SK-N-SH treated with all-trans-retinoic acid at 6 μM for 48 hours (cell line): ENCODE measurements around the gene C1orf159.
A peak's percentile ranks its signal among the peaks of the same experiment; 100 is the strongest.

Source experiments
- ATAC-seq: fragments of 200-7000 bp; cut with Tn5 transposase; 3 replicates; pipeline ENCODE4 v1.9.1; 2020; ENCODE audit warnings: mild to moderate bottlenecking, moderate library complexity
- ARNTL ChIP-seq: fragments of 450-650 bp; formaldehyde crosslinking; IDR thresholded peaks from 2 replicates; pipeline ENCODE4 v1.5.0; 2020; ENCODE audit warnings: low read depth, mild to moderate bottlenecking, moderate library complexity, borderline replicate concordance
- BACH2 ChIP-seq: fragments of 250-450 bp; sonication (Bioruptor Pico); IDR thresholded peaks from 2 replicates; pipeline ENCODE4 v1.9.0; 2021; ENCODE audit warnings: mild to moderate bottlenecking, borderline replicate concordance
- ESRRG ChIP-seq: fragments of 250-450 bp; sonication (Bioruptor Pico); IDR thresholded peaks from 2 replicates; pipeline ENCODE4 v1.6.1; 2021; ENCODE audit warnings: mild to moderate bottlenecking
- GLIS3 ChIP-seq: fragments of 250-450 bp; sonication (Bioruptor Pico); IDR thresholded peaks from 2 replicates; pipeline ENCODE4 v1.5.0; 2020; ENCODE audit warnings: mild to moderate bottlenecking, moderate library complexity
- OSR1 ChIP-seq: fragments of 250-450 bp; sonication (Bioruptor Pico); IDR thresholded peaks from 2 replicates; pipeline ENCODE4 v1.8.0; 2022; ENCODE audit warnings: moderate library complexity, mild to moderate bottlenecking, inconsistent platforms
- PPARA ChIP-seq: fragments of 250-450 bp; sonication (Bioruptor Pico); IDR thresholded peaks from 2 replicates; pipeline ENCODE4 v1.5.0; 2020; ENCODE audit warnings: mild to moderate bottlenecking, borderline replicate concordance
- RARB ChIP-seq: fragments of 250-450 bp; sonication (Bioruptor Pico); IDR thresholded peaks from 2 replicates; pipeline ENCODE4 v1.8.0; 2021; ENCODE audit warnings: mild to moderate bottlenecking, moderate library complexity
- TCF4 ChIP-seq: fragments of 250-450 bp; sonication (Bioruptor Pico); IDR thresholded peaks from 2 replicates; pipeline ENCODE4 v1.8.0; 2021; ENCODE audit warnings: mild to moderate bottlenecking, moderate library complexity, borderline replicate concordance
- TOX ChIP-seq: fragments of 250-450 bp; sonication (Bioruptor Pico); IDR thresholded peaks from 2 replicates; pipeline ENCODE4 v1.8.0; 2021; ENCODE audit warnings: mild to moderate bottlenecking, moderate library complexity, borderline replicate concordance
- ZC3H10 ChIP-seq: fragments of 250-450 bp; sonication (Bioruptor Pico); IDR thresholded peaks from 2 replicates; pipeline ENCODE4 v1.5.1; 2021; ENCODE audit warnings: mild to moderate bottlenecking, moderate library complexity
- ZNF565 ChIP-seq: fragments of 450-650 bp; formaldehyde crosslinking; conservative IDR thresholded peaks from 2 replicates; pipeline ENCODE4 v1.5.0; 2020; ENCODE audit warnings: low read depth, mild to moderate bottlenecking, moderate library complexity
- ZNF70 ChIP-seq: fragments of 450-650 bp; formaldehyde crosslinking; IDR thresholded peaks from 2 replicates; pipeline ENCODE4 v1.5.0; 2020; ENCODE audit warnings: mild to moderate bottlenecking, moderate library complexity
- ZNF8 ChIP-seq: fragments of 450-650 bp; formaldehyde crosslinking; IDR thresholded peaks from 2 replicates; pipeline ENCODE4 v1.5.0; 2020; ENCODE audit warnings: mild to moderate bottlenecking, moderate library complexity
- TF ChIP-seq, protein P1 (sequence below): fragments of 250-450 bp; sonication (Bioruptor Pico); IDR thresholded peaks from 2 replicates; pipeline ENCODE4 v1.5.0; 2020; ENCODE audit warnings: mild to moderate bottlenecking, moderate library complexity
- TF ChIP-seq, protein P2 (sequence below): fragments of 250-450 bp; sonication (Bioruptor Pico); IDR thresholded peaks from 2 replicates; pipeline ENCODE4 v1.5.1; 2020; ENCODE audit warnings: low read depth, mild to moderate bottlenecking, moderate library complexity
- TF ChIP-seq, protein P3 (sequence below): fragments of 250-450 bp; sonication (Bioruptor Pico); IDR thresholded peaks from 2 replicates; pipeline ENCODE4 v1.8.0; 2021; ENCODE audit warnings: low read depth, mild to moderate bottlenecking, moderate library complexity, borderline replicate concordance
- TF ChIP-seq, protein P4 (sequence below): fragments of 250-450 bp; sonication (Bioruptor Pico); IDR thresholded peaks from 2 replicates; pipeline ENCODE4 v1.8.0; 2020; ENCODE audit warnings: mild to moderate bottlenecking, moderate library complexity, borderline replicate concordance

C1orf159 gene

DNA sequence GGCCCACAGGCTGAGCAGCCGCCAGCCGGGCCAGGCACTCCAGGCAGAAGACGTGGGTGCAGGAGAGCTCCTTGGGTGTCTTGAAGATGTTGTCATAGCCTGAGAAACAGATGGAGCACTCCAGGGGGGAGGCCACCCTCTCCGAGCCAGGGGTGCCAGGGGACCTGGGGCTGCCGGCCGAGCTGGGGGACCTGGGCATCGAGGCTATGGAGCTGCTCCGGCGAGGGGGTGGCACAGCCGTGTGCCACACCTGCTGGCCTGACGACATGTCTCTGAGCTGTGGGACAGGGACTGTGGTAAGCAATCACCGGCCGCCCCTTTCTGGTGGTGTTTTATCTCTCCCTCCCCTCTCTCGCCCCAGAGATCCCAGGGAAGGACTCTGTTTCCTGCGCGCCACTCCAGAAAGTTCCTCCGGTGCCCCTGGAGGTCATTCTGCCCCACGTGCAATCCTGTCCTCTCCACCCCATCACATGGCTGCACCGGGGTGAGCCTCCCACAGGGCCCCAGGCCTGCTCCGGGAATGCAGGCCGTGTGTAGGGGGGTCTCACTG lies 43.5 kb downstream of the C1orf159 start (continued):
- TF ChIP-seq OSR1 (no peak), PPARA (CRISPR knock-in tag) (no peak), ZNF565 (no peak)

DNA sequence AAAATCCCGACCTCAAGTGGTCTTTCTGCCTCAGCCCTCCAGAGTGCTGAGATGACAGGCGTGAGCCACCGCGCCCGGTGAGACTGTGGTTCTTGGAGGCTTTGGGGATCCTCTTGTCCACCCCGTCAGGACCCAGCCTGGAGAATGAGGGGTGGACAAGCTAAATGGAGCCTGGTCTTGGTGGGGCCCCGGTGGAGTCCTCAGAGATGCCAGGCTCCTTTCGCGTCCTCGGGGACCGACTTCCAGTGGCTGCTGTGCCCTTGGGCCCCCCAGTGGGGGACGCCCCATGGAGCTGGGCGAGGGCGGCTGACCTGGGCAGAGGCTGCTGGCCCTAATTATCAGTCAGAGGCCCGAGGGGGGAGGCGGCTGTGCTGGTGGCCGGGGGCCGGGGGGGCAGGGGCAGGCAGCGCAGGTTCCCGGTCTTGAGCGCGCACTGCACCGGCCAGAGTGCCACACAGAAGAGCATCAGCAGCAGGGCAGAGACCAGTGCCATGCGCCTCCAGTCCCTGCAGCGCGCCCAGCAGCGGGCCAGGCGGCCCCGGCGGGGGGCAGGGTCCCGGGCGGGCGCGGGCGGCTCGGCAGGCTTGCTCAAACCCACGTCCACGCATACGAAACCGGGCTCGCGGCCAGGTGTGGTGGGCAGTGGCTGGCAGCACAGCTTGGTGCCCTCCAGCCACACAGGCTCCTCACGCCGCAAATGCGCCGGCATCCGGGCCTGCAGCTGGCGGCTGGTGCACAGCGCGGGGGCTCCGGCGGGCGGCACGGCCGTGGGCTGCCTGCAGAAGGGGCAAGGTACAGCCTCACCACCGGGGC lies 44.2 kb downstream of the C1orf159 start:
- no peak for TF ChIP-seq GLIS3 (CRISPR knock-in tag)
- TF ChIP-seq ZNF565, result no peak
- TF ChIP-seq OSR1, result no peak
- no peak for ATAC-seq

DNA sequence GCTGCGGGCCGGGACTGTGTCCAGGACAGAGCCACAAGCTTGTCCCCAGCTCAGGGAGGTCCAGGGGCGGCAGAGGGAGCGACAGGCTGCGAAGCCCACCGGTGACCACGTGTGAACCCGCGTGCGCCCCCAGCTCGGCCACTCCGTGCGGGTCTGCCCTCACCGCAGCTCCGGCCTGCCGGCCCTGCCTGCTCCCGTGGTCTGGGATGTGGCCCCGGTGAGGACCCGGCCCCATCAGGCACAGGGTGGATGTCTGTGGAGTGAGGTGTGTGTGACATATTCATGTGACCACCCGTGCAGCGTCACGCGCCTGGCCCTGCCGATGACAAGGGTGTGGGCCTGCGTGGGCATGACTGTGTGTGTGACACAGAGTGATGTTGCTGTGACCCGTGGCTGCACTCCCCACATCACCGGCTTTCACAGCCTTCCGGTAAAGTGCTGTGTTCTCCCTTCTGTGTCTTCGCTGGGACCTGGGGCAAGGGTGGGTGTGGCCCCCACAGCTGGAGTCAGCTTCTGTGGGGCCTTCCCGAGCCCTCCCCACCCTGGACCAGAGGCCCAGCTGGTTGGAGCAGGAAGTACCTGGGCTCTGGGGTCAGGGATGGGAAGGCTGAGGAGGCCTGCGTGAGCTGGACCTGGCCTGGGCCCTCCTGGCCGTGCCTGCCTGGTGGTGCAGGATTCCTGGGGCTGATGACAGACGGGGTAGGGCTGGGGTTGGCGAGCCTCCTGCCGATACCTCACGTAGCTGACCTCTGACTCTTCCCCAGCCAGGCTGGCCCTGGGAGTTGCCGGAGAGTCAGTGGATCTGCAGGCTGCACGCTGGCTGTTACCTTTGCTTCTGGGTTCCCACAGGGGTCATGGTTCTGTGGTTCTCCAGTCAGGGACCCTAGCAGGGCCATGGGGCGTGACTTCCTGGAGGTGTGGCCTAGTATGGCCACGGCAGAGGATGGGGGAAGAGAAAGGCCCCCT lies 45.9 kb downstream of the C1orf159 start:
- TF ChIP-seq, protein P1, sequence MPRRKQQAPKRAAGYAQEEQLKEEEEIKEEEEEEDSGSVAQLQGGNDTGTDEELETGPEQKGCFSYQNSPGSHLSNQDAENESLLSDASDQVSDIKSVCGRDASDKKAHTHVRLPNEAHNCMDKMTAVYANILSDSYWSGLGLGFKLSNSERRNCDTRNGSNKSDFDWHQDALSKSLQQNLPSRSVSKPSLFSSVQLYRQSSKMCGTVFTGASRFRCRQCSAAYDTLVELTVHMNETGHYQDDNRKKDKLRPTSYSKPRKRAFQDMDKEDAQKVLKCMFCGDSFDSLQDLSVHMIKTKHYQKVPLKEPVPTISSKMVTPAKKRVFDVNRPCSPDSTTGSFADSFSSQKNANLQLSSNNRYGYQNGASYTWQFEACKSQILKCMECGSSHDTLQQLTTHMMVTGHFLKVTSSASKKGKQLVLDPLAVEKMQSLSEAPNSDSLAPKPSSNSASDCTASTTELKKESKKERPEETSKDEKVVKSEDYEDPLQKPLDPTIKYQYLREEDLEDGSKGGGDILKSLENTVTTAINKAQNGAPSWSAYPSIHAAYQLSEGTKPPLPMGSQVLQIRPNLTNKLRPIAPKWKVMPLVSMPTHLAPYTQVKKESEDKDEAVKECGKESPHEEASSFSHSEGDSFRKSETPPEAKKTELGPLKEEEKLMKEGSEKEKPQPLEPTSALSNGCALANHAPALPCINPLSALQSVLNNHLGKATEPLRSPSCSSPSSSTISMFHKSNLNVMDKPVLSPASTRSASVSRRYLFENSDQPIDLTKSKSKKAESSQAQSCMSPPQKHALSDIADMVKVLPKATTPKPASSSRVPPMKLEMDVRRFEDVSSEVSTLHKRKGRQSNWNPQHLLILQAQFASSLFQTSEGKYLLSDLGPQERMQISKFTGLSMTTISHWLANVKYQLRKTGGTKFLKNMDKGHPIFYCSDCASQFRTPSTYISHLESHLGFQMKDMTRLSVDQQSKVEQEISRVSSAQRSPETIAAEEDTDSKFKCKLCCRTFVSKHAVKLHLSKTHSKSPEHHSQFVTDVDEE, result no peak
- no peak for TF ChIP-seq TCF4 (CRISPR knock-in tag)
- no peak for TF ChIP-seq ZNF70 (CRISPR knock-in tag)
- ATAC-seq, result peak; percentile 2; the same call in 1 of the 3 replicates

DNA sequence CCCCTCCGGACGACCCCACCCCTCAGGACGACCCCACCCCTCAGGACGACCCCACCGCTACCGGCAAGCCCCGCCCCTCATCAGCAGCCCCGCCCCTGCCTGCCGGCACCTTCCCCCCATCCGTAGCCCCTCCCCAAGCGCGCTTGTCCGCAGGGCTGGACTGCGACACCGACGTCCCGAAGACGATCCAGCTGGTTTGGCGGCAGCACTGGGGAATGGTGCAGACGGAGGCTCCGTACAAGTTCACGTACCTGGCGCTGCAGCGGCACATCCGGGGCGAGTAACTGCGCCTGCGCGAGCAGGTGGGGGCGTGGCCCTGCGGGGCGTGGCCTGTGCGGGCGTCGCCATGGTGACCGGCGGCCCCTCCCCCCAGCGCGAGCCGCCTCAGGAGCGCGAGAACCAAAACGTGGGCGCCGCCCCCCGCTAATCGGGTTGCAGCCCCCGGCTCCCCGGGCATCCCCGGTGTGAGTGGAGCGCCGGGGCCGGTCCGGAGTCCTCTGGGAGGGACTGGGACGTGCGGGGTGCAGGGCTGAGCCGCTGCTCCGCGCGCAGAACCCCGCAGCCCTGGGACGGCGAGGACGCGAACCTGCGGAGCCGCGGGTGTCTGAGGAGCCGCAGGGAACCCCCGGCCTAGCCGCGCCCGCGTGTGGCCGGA lies 46.7 kb downstream of the C1orf159 start:
- peak; percentile 48 for ATAC-seq
- no peak for TF ChIP-seq ARNTL (CRISPR knock-in tag)
- TF ChIP-seq OSR1, result no peak
- no peak for TF ChIP-seq PPARA (CRISPR knock-in tag)
- TF ChIP-seq ESRRG (CRISPR knock-in tag), result no peak
- TF ChIP-seq, protein P2, sequence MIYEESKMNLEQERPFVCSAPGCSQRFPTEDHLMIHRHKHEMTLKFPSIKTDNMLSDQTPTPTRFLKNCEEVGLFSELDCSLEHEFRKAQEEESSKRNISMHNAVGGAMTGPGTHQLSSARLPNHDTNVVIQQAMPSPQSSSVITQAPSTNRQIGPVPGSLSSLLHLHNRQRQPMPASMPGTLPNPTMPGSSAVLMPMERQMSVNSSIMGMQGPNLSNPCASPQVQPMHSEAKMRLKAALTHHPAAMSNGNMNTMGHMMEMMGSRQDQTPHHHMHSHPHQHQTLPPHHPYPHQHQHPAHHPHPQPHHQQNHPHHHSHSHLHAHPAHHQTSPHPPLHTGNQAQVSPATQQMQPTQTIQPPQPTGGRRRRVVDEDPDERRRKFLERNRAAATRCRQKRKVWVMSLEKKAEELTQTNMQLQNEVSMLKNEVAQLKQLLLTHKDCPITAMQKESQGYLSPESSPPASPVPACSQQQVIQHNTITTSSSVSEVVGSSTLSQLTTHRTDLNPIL (CRISPR knock-in tag), result no peak
- TF ChIP-seq TOX (CRISPR knock-in tag), result no peak
- no peak for TF ChIP-seq BACH2 (CRISPR knock-in tag)
- TF ChIP-seq, protein P1, result no peak
- TF ChIP-seq ZNF70 (CRISPR knock-in tag), result no peak
- TF ChIP-seq, protein P3, sequence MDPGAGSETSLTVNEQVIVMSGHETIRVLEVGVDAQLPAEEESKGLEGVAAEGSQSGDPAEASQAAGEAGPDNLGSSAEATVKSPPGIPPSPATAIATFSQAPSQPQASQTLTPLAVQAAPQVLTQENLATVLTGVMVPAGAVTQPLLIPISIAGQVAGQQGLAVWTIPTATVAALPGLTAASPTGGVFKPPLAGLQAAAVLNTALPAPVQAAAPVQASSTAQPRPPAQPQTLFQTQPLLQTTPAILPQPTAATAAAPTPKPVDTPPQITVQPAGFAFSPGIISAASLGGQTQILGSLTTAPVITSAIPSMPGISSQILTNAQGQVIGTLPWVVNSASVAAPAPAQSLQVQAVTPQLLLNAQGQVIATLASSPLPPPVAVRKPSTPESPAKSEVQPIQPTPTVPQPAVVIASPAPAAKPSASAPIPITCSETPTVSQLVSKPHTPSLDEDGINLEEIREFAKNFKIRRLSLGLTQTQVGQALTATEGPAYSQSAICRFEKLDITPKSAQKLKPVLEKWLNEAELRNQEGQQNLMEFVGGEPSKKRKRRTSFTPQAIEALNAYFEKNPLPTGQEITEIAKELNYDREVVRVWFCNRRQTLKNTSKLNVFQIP (CRISPR knock-in tag), result no peak
- TF ChIP-seq, protein P4, sequence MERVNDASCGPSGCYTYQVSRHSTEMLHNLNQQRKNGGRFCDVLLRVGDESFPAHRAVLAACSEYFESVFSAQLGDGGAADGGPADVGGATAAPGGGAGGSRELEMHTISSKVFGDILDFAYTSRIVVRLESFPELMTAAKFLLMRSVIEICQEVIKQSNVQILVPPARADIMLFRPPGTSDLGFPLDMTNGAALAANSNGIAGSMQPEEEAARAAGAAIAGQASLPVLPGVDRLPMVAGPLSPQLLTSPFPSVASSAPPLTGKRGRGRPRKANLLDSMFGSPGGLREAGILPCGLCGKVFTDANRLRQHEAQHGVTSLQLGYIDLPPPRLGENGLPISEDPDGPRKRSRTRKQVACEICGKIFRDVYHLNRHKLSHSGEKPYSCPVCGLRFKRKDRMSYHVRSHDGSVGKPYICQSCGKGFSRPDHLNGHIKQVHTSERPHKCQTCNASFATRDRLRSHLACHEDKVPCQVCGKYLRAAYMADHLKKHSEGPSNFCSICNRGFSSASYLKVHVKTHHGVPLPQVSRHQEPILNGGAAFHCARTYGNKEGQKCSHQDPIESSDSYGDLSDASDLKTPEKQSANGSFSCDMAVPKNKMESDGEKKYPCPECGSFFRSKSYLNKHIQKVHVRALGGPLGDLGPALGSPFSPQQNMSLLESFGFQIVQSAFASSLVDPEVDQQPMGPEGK, result no peak
- no peak for TF ChIP-seq ZNF8 (CRISPR knock-in tag)
- TF ChIP-seq RARB, result no peak
- TF ChIP-seq ZC3H10 (CRISPR knock-in tag), result no peak
- TF ChIP-seq, all 23 proteins: peak for 0
